Sigmoid colon (tissue), 4 donors: ENCODE measurements around the gene MLLT6.

Experiments used
- CTCF ChIP-seq, 4 experiments: fragments of 450-650 bp in 3 of 4; fragments of 200-600 bp in 1 of 4; IDR thresholded peaks; one replicate each; pipeline ENCODE4 v1.5.1; 2016 to 2019; ENCODE audit warnings: antibody characterized with exemption in 4 of 4, mild to moderate bottlenecking in 3 of 4, moderate library complexity in 2 of 4
- POLR2A ChIP-seq, 2 donors: fragments of 450-650 bp; IDR thresholded peaks; one replicate each; pipeline ENCODE4 v1.6.1; 2016; ENCODE audit warnings: antibody characterized with exemption in 2 of 2, mild to moderate bottlenecking in 2 of 2, moderate library complexity in 2 of 2
- POLR2AphosphoS5 ChIP-seq, 4 donors: sonication (generic); formaldehyde crosslinking; IDR thresholded peaks; one replicate each; pipeline ENCODE4 v1.6.1; 2017; ENCODE audit warnings: antibody characterized with exemption in 4 of 4

- no peak for TF ChIP-seq POLR2AphosphoS5 (IDR thresholded peaks at IDR 0.05)
- no peak for TF ChIP-seq CTCF (IDR thresholded peaks at IDR 0.05)
- no peak for TF ChIP-seq POLR2A (IDR thresholded peaks at IDR 0.05)
Observed at GRCh38 chr17:38660097-38661025, 44.7 kb upstream of the MLLT6 start.
